ENCODE results near the gene GPR141. TPM values are rescaled to one million over a fixed set of nuclear protein-coding genes. Genes with fewer than 3 reads are reported as not detected.
"Not testable (repeated sequence)": the region's sequence is repeated elsewhere in the genome, so short reads cannot be mapped to it uniquely, and the experiment has no call there.

The GPR141 gene
- polyA plus RNA-seq, 3 donors = 0.18 to 0.40 TPM; not detected in 1

GRCh38 chr7:37686556-37687345 is 3.2 kb downstream of the GPR141 start:
- no peak for DNase-seq

GRCh38 chr7:37690206-37690605 is 6.6 kb downstream of the GPR141 start:
- no peak for DNase-seq

- DNase-seq = no peak
Measured at GRCh38 chr7:37694208-37695094, 10.9 kb downstream of the GPR141 start.

- DNase-seq = no peak
Measured at GRCh38 chr7:37698276-37698675, 14.7 kb downstream of the GPR141 start.

GRCh38 chr7:37698782-37699181 is 15.2 kb downstream of the GPR141 start:
- DNase-seq = no peak

GRCh38 chr7:37701769-37702168 is 18.2 kb downstream of the GPR141 start:
- no peak for DNase-seq

- DNase-seq = no peak
Measured at GRCh38 chr7:37703361-37703760, 19.8 kb downstream of the GPR141 start.

- DNase-seq = not testable (repeated sequence)
Measured at GRCh38 chr7:37704328-37704833, 20.8 kb downstream of the GPR141 start.

GRCh38 chr7:37705976-37706375 is 22.4 kb downstream of the GPR141 start:
- no peak for DNase-seq

- DNase-seq = no peak
Measured at GRCh38 chr7:37706804-37707203, 23.2 kb downstream of the GPR141 start.

- no peak for DNase-seq
Measured at GRCh38 chr7:37707754-37708485, 24.4 kb downstream of the GPR141 start.

- no peak for DNase-seq
Measured at GRCh38 chr7:37709631-37710509, 26.3 kb downstream of the GPR141 start.

- DNase-seq = no peak
Measured at GRCh38 chr7:37713613-37714012, 30.0 kb downstream of the GPR141 start.

GRCh38 chr7:37714606-37715005 is 31.0 kb downstream of the GPR141 start:
- DNase-seq = no peak

- DNase-seq = no peak
Measured at GRCh38 chr7:37718585-37718984, 35.0 kb downstream of the GPR141 start.

- DNase-seq = no peak
Measured at GRCh38 chr7:37719077-37719476, 35.5 kb downstream of the GPR141 start.

- DNase-seq = no peak
Measured at GRCh38 chr7:37724732-37725131, 41.2 kb downstream of the GPR141 start.

- no peak for DNase-seq
Measured at GRCh38 chr7:37726016-37726415, 42.5 kb downstream of the GPR141 start.

GRCh38 chr7:37728747-37729146 is 45.2 kb downstream of the GPR141 start:
- DNase-seq = no peak

GRCh38 chr7:37729181-37729580 is 45.6 kb downstream of the GPR141 start:
- DNase-seq = no peak

GRCh38 chr7:37730501-37730900 is 46.9 kb downstream of the GPR141 start:
- DNase-seq = no peak

Measured in renal pelvis (tissue), 4 donors.